RWPE1 (cell line): ENCODE results near the gene CGRRF1.
A peak's percentile ranks its signal among the peaks of the same experiment; 100 is the strongest.

Experiments
- CTCF ChIA-PET: fragments of 350-600 bp; sonication (Branson Sonifier 250); formaldehyde crosslinking; extraction: SDS; loops from one replicate; lab custom pipeline; 2021; lab: Yijun Ruan, JAX
- POLR2A ChIA-PET: fragments of 400-600 bp; formaldehyde crosslinking; extraction: SDS; loops from one replicate; lab custom pipeline; 2020; ENCODE audit warnings: antibody characterized with exemption; ENCODE audit not compliant: low non-redundant PET; lab: Yijun Ruan, JAX
- DNase-seq: peaks from one replicate; pipeline ENCODE4 v3.0.0; 2012; ENCODE audit warnings: low spot score
- H3K27ac ChIP-seq: fragments of 450-650 bp; 2 replicates; pipeline ENCODE4 v1.5.1; 2017
- TF ChIP-seq, protein P1 (sequence below): fragments of 450-650 bp; conservative IDR thresholded peaks from 2 replicates; pipeline ENCODE4 v1.5.1; 2017; ENCODE audit warnings: low read depth, mild to moderate bottlenecking

Gene CGRRF1

DNA sequence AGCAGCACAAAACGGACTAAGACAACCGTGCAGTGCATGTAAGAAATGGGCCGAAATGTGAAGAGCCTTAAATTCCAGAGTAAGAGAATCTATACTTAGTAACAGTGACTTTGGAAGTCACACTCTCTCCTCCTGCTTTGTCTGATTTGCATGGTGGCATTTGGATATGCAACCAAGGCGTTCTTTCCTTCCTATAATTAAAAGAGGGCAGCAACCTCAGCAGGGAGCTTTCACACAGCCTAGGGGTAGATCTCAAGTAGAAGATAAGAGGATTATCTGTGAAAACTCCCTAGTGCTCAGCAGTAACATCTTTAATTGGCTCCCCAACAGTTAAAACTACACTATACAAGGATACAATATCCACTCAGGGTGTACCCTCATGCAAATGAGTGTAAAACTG lies 37.4 kb upstream of the CGRRF1 start:
- CTCF ChIA-PET: no interaction called here
- TF ChIP-seq, protein P1, sequence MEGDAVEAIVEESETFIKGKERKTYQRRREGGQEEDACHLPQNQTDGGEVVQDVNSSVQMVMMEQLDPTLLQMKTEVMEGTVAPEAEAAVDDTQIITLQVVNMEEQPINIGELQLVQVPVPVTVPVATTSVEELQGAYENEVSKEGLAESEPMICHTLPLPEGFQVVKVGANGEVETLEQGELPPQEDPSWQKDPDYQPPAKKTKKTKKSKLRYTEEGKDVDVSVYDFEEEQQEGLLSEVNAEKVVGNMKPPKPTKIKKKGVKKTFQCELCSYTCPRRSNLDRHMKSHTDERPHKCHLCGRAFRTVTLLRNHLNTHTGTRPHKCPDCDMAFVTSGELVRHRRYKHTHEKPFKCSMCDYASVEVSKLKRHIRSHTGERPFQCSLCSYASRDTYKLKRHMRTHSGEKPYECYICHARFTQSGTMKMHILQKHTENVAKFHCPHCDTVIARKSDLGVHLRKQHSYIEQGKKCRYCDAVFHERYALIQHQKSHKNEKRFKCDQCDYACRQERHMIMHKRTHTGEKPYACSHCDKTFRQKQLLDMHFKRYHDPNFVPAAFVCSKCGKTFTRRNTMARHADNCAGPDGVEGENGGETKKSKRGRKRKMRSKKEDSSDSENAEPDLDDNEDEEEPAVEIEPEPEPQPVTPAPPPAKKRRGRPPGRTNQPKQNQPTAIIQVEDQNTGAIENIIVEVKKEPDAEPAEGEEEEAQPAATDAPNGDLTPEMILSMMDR: no peak

DNA sequence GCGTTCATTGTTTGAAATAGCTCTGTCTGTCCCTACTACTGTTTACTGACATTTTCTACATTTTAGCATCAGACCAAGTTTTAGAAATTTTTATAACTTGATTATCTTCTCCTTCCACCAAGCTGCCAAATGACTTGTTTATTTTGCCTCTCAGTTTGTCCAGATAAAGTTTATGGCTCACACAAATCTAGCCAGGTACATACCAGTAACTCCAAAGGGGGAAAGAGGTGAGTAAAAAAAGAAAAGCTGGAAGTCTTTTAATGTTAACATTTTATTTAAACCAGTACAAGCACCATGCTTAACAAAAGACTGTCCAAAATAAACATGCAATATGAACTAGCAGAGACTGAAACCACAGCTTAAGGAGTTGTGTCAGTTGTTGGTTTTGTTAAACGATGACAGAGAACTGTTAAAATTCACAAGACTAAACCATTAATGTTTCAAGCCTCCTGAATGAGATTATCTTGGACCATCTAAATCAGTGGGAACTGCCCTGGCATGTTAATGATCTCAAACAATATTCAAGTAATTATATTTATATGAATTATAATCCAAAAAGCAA lies 35.4 kb upstream of the CGRRF1 start:
- TF ChIP-seq, protein P1: no peak
- H3K27ac ChIP-seq: no peak overlapping the region
- CTCF ChIA-PET: interaction anchor here (0.6 to 1.8 kb wide), 2 partner anchors 12 to 79 kb away, joined by 3 to 5 read pairs; no protein-coding TSS in a partner anchor
- POLR2A ChIA-PET: no interaction called here
- no peak for DNase-seq

More for the DNA sequence above, 37.4 kb upstream of the CGRRF1 start:
- H3K27ac ChIP-seq: no peak overlapping the region
- DNase-seq: no peak
- POLR2A ChIA-PET: no interaction called here

DNA sequence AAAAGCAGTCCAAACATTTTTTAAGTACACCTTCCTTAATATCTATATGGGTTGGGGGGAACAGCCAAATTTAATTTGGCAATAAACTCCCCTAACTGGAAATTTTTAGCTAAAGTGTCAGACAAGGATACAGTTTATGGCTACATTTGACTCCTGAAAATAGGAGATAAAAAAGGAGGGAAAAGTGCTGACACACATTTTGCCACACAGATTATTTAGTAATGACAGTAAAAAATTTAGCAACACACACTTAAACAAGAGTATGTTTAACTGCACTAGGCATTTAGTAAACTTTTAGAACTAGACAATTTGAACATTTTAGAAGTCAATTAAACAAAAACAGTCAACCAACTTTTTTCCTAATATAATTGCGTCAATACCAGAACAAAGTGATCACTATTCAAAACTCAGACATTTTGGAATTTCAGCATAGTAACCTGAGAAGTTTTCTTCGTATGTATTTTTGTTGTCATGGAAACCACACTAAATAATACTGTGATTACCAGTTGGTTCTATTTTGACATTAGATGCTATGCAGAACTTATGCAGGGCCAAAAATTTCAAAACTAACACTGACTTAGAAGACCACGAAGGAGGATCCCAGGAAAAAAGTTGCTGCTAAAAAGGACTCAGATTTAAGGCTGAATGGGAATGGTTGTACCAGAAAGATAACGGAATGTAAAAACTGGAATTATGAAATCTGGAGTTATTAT lies 34.4 kb upstream of the CGRRF1 start:
- ChIA-PET POLR2A (no interaction called here), CTCF (interaction anchor here (1.8 kb wide), 1 partner anchor 13 kb away, joined by 5 read pairs; no protein-coding TSS in a partner anchor)
- TF ChIP-seq, protein P1: no peak
- no peak for DNase-seq
- H3K27ac ChIP-seq: no peak overlapping the region

DNA sequence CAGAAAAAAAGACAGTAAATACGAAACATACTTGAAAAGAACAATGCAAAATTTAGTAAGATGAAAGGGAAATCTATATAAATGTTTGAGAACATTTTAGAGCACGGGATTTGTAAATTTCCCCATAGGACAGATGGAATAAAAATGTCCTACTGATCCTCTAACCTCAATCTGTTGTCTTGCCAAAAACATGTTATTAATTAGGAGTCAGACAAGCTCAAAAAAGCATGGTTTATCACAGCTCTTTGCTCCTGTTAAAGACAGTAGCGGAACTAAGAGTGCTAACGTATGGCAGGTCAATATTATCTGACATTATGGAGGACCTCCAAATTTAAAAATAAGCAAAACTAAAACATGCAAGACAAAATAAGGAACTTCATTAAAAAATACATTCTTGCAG lies 33.8 kb upstream of the CGRRF1 start:
- CTCF ChIA-PET: no interaction called here
- TF ChIP-seq, protein P1: no peak
- no peak overlapping the region for H3K27ac ChIP-seq
- no peak for DNase-seq
- POLR2A ChIA-PET: no interaction called here

DNA sequence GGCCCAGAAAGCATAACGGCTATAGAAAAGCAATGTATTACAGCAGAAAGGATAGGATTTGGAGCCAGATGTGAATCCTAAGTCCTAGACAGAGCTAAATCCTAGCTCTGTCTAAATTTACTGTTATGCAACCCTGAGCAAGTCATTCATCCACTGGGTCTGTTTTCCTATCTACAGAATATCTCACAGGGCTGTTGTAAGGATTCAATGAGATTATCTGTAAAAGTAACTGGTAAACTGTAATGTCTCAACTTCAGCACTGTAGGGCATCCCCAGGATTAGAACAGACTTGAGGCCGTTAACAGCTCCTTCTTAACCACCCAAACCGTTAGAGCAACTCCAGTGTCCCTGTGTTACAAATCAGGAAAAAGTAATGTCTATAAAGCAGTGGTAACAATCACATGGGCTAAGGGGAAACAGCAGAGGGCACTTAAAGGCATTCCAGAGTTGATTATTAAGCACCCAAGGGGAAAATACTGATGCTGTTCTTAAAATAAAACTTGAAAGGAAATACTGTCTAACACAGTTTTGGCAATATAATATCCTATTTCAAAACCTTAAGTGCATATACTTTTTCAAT lies 31.0 kb upstream of the CGRRF1 start:
- TF ChIP-seq, protein P1: no peak
- no peak for DNase-seq
- CTCF ChIA-PET: no interaction called here
- H3K27ac ChIP-seq: no peak overlapping the region
- POLR2A ChIA-PET: no interaction called here

DNA sequence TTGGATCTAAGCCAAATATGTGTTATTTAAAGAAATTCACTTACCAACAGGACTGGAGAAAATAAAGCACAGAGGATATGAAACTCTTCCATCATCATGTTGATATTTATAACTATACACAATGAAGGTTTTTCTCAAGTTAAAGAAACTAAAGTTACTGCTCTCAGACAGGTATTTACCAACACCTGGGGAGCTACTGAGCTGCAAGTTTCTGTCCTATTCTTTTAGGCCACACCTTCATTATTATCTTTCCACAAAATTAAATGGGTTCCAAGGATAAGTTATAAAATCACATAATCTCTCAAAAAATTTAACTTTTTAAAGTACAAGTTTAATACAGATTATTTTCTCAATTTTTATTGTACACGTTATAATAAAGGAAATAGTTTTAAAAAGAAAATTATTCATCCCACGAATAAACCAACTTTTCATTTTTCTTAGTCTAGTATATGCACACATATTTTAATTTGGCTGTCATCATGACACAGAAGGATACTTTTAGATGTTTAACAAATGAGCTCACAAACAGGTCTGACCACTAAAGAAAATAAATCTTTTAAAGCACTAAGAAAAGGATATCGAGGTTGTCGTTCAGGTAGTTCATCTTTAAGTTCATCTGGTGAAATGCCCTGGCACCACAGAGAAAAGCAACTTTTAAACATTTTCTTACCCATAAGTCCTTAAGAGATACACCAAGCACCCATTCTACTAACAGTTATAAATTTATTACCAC lies 28.7 kb upstream of the CGRRF1 start:
- H3K27ac ChIP-seq: no peak overlapping the region
- CTCF ChIA-PET: no interaction called here
- POLR2A ChIA-PET: no interaction called here
- peak; percentile 25 for DNase-seq
- TF ChIP-seq, protein P1: no peak
